Endothelial cell of umbilical vein (primary cell): Measurements from ENCODE around the gene MAP3K1.

Source experiments
- POLR2A ChIP-seq: IDR thresholded peaks from 2 replicates; pipeline ENCODE4 v1.6.1; 2012; ENCODE audit warnings: low read depth, mild to moderate bottlenecking, control low read depth, low read length
- TF ChIP-seq, protein P1 (sequence below), 2 donors: IDR thresholded peaks; 1 replicate in 1 of 2; 2 replicates in 1 of 2; pipeline ENCODE4 v1.5.1; 2011; ENCODE audit warnings: low read length in 2 of 2, mild to moderate bottlenecking in 2 of 2, moderate library complexity in 2 of 2, control low read depth in 1 of 2, inconsistent platforms in 1 of 2, low read depth in 1 of 2; ENCODE audit not compliant: insufficient read depth in 1 of 2; ENCODE audit errors: extremely low read depth in 1 of 2

DNA sequence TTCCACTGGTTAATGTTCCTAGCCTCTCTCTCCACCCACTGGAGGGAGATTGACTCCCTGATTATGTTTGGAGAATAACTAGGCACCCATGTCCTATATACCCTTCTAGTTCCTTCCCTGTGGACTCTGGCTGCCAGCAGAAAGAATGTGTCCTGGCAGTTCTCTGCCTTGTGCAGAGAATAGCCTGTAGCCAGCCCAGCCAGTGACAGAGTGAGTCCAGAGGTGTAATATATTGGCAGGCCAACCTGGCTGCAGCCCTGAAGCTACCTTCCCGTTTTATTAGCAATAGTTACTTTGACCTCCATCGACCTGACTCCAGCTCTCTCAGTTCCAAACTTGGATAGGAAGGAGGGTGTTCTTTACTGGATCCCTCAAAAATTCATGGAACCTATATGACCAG, 102.2 kb downstream of the MAP3K1 start:
- TF ChIP-seq, protein P1, sequence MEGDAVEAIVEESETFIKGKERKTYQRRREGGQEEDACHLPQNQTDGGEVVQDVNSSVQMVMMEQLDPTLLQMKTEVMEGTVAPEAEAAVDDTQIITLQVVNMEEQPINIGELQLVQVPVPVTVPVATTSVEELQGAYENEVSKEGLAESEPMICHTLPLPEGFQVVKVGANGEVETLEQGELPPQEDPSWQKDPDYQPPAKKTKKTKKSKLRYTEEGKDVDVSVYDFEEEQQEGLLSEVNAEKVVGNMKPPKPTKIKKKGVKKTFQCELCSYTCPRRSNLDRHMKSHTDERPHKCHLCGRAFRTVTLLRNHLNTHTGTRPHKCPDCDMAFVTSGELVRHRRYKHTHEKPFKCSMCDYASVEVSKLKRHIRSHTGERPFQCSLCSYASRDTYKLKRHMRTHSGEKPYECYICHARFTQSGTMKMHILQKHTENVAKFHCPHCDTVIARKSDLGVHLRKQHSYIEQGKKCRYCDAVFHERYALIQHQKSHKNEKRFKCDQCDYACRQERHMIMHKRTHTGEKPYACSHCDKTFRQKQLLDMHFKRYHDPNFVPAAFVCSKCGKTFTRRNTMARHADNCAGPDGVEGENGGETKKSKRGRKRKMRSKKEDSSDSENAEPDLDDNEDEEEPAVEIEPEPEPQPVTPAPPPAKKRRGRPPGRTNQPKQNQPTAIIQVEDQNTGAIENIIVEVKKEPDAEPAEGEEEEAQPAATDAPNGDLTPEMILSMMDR (IDR thresholded peaks at IDR 0.05; ENCODE audit: extremely low read depth in 1 of 2, insufficient read depth in 1 of 2, low read depth in 1 of 2, low read length in 2 of 2) = no peak
- no peak for TF ChIP-seq POLR2A
